ENCODE results near the gene ATP9A. TPM values are rescaled to one million over a fixed set of nuclear protein-coding genes. Genes with fewer than 3 reads are reported as not detected.
"Not testable (repeated sequence)": the region's sequence is repeated elsewhere in the genome, so short reads cannot be mapped to it uniquely, and the experiment has no call there.

Gene ATP9A
- total RNA-seq, 3 donors from 2014 or later = 54.0 to 102 (median 59.4) TPM

GRCh38 chr20:51660672-51661608, 107.2 kb downstream of the ATP9A start:
- DNase-seq (no peak), ATAC-seq (no peak)
- H3K4me1 ChIP-seq (ENCODE audit: low read depth) = no peaks in the 10 kb centered on the region
- H3K4me3 ChIP-seq = no peak overlapping the region
- H3K36me3 ChIP-seq (ENCODE audit: low read depth) = no peaks in the 10 kb centered on the region
- intact Hi-C loops (cut with DNase I, micrococcal nuclease) = no loop called here
- no peaks in the 10 kb centered on the region for H3K9me3 ChIP-seq
- no peak for TF ChIP-seq CTCF (IDR thresholded peaks at IDR 0.05)

DNA sequence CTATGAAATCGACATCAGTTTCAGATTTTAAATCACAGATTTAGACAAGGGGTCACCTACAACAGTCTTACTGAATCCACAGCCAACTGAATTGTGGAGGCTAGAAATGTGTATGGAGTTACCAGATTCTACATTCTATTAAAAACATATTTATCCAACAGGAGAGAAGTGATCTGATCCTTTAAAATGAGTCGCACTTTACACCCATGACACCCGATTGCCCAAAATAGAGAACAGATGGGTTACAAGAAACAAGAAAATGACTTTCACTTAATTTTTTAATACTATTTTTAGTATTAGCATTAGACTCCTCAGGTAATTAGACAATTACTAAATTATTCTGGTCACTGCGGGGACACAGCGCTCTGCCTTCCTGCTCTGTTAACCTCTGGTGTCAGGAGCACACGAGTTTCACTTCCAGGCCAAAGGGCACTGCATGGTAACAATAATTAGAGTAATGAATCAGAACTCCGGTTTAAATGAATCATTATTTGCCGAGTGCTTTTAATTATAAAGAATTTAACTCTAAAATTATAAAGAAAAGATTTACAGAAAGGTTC, 108.6 kb downstream of the ATP9A start:
- intact Hi-C loops (cut with DNase I, micrococcal nuclease) = no loop called here
- no peak for ATAC-seq
- no peak for TF ChIP-seq CTCF (IDR thresholded peaks at IDR 0.05)
- H3K4me1 ChIP-seq (ENCODE audit: low read depth) = no peaks in the 10 kb centered on the region
- no peak overlapping the region for H3K4me3 ChIP-seq
- H3K9me3 ChIP-seq = no peaks in the 10 kb centered on the region
- H3K36me3 ChIP-seq (ENCODE audit: low read depth) = no peaks in the 10 kb centered on the region
- DNase-seq = no peak

DNA sequence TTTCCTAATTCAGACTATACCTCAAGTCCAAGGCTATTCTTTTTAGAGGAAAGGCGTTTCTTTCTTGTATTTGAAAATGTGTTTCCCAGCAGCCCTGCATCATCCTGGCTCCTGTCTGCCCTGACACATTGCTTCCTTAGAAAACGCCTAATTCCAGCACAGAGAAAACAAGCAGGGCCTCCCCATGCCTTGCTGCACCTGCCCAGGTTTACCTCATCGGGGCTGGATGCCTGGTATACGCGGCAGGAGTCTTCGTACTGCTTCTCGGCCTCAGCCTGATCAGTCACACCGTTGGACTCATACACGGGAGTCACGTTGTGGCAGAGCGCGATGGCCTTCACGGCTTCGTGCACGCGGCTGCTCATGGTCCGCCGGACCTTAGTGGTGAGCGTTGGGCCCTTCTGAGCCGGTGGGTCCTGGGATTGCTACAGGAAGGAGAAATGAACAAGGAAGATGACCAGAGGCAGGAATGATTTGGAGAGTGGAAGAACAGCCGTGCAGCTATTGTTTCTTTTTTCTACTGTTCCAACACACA, 111.4 kb downstream of the ATP9A start:
- no peaks in the 10 kb centered on the region for H3K36me3 ChIP-seq (ENCODE audit: low read depth)
- H3K9me3 ChIP-seq = no peaks in the 10 kb centered on the region
- no peak for TF ChIP-seq CTCF (IDR thresholded peaks at IDR 0.05)
- H3K4me3 ChIP-seq = no peak overlapping the region
- no peaks in the 10 kb centered on the region for H3K4me1 ChIP-seq (ENCODE audit: low read depth)
- intact Hi-C loops (cut with DNase I, micrococcal nuclease) = no loop called here
- ATAC-seq (no peak), DNase-seq (no peak)

- intact Hi-C loops (cut with DNase I, micrococcal nuclease); H3K36me3 ChIP-seq (ENCODE audit: low read depth): not testable (repeated sequence)
Observed at GRCh38 chr20:51656089-51656488, 112.1 kb downstream of the ATP9A start.

GRCh38 chr20:51654495-51654894, 113.7 kb downstream of the ATP9A start:
- no peak for TF ChIP-seq CTCF (IDR thresholded peaks at IDR 0.05)
- Histone ChIP-seq H3K36me3 (ENCODE audit: low read depth) (no peaks in the 10 kb centered on the region), H3K4me1 (ENCODE audit: low read depth) (no peaks in the 10 kb centered on the region), H3K9me3 (no peaks in the 10 kb centered on the region), H3K4me3 (no peak overlapping the region)
- intact Hi-C loops (cut with DNase I, micrococcal nuclease) = no loop called here
- no peak for ATAC-seq
- no peak for DNase-seq

More at GRCh38 chr20:51656089-51656488, 112.1 kb downstream of the ATP9A start:
- ATAC-seq; DNase-seq; H3K4me3 ChIP-seq; H3K9me3 ChIP-seq; H3K4me1 ChIP-seq (ENCODE audit: low read depth): not testable (repeated sequence)

GRCh38 chr20:51654060-51654459, 114.1 kb downstream of the ATP9A start:
- no peak for DNase-seq
- no peaks in the 10 kb centered on the region for H3K9me3 ChIP-seq
- intact Hi-C loops (cut with DNase I, micrococcal nuclease) = no loop called here
- no peaks in the 10 kb centered on the region for H3K36me3 ChIP-seq (ENCODE audit: low read depth)
- ATAC-seq = no peak
- H3K4me3 ChIP-seq = no peak overlapping the region
- TF ChIP-seq CTCF (IDR thresholded peaks at IDR 0.05) = no peak
- H3K4me1 ChIP-seq (ENCODE audit: low read depth) = no peaks in the 10 kb centered on the region
